HG03342 (cell line): ENCODE data around the gene BEND3.
"Not testable (repeated sequence)": the region's sequence is repeated elsewhere in the genome, so short reads cannot be mapped to it uniquely, and the experiment has no call there.

Experiments
- ATAC-seq: cut with Tn5 transposase; IDR thresholded peaks from one replicate; pipeline ENCODE4 v1.9.1; 2021; ENCODE audit warnings: mild to moderate bottlenecking, moderate library complexity; ENCODE audit not compliant: unreplicated experiment

Gene BEND3

DNA sequence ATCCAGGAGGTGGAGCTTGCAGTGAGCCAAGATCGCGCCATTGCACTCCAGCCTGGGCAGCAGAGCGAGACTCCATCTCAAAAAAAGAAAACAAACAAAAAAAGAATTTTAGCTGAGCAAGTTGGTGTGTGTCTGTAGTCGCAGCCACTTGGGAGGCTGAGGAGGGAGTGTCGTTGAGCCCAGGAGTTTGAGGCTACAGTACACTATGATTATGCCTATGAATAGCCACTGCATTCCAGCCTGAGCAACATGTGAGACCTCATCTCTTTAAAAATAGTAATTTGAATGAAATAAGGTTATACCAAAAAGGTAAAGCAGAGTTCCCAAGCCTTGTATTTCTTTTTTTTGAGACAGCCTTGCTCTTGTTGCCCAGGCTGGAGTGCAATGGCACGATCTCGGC is 67.5 kb downstream of the BEND3 start:
- no peak for ATAC-seq

- no peak for ATAC-seq
Observed at GRCh38 chr6:107045826-107046675, 69.3 kb downstream of the BEND3 start.

- ATAC-seq = no peak
Observed at GRCh38 chr6:107033126-107033525, 82.2 kb downstream of the BEND3 start.

GRCh38 chr6:107032051-107032450 is 83.3 kb downstream of the BEND3 start:
- no peak for ATAC-seq

GRCh38 chr6:107030151-107030550 is 85.2 kb downstream of the BEND3 start:
- no peak for ATAC-seq

DNA sequence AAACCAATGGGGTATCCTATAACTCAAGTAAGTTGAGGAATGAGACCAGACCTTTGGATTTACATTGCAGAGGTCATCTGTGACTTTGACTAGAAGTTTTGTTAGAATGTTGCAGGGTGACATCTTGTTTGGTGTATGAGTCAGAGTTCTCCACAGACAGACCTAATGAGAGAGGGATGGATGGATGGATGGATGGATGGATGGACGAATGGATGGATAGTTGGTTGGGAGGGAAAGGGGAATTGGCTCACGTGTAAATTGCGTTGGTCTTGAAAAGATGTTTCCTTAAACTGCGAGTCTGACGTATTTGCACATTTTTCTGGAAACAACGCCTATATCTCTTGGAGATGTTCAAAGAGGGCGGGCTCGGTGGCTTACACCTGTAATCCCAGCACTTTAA is 88.3 kb downstream of the BEND3 start:
- ATAC-seq = no peak

DNA sequence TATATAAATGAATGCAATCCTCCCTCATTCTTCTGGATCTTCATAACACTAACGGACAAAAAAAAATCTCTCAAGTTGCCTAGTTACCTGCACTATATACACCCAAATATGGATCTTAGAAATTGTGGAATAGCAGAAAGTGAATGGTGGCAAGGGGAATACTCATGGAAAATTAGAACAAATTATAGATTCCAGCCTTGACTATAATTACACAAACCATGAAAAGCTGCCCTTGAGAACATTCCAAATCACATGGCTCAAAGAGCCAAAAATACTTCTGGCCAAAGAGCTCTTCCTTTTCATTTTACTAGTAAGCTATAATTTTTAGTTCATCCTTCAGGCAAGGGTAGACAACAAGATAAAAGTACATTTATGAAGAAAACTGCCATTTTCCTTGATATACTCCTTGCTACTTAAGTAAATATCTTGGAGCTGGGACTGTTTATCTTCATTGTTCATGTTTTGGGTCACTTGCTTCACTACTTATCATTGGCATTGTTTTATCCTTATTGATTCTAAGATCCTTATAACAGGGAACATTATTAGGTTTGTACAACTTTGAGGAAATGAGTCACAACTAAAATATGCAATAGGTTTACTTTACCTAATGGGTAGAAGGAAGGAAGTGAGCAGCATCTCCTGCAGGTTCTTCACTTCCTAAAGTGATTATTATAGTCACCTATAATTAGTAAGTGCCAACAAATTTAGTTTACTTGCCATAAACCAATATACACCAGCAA is 93.7 kb downstream of the BEND3 start:
- no peak for ATAC-seq

DNA sequence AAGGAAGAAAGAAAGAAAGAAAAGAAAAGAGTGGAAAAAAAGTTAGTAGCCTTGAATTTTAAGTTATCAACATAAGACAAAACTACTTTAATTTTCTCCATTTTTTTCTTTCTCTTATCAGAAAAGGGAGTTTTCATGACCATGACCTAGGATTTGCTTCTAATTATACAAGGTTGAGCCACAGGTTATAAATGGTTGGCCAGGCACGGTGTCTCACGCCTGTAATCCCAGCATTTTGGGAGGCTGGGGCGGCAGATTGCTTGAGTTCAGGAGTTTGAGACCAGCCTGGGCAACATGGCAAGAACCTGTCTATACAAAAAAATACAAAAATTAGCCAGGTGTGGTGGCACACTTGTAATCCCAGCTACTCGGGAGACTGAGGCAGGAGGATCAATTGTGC is 95.1 kb downstream of the BEND3 start:
- ATAC-seq = no peak

- ATAC-seq = not testable (repeated sequence)
Observed at GRCh38 chr6:107019628-107020027, 95.7 kb downstream of the BEND3 start.

- no peak for ATAC-seq
Observed at GRCh38 chr6:107019047-107019446, 96.3 kb downstream of the BEND3 start.
